Stimulated activated naive B cell treated with anti-CD40 and anti-IgM and Interleukin-4, amounts not matched to agents 10 μg/mL and 1 μg/mL and 100 μg/mL, for 72 hours (primary cell): ENCODE data around the gene KLHL1.

ENCODE experiments used
- ATAC-seq, 2 donors: fragments of 150-1000 bp; cut with Tn5 transposase; replicated peaks; 2 replicates each; pipeline ENCODE4 v1.10.0; 2021; ENCODE audit warnings: moderate library complexity in 1 of 2
- DNase-seq: peaks from one replicate; pipeline ENCODE4 v3.0.0; 2021
- H3K27ac Mint-ChIP-seq: one replicate; pipeline ENCODE4 v1.8.0; 2022; ENCODE audit warnings: mild to moderate bottlenecking, mixed read lengths
- H3K27me3 Mint-ChIP-seq, 2 donors: one replicate each; pipeline ENCODE4 v1.8.0; 2022; ENCODE audit warnings: mixed read lengths in 2 of 2
- H3K36me3 Mint-ChIP-seq, 2 donors: one replicate each; pipeline ENCODE4 v1.8.0; 2022; ENCODE audit warnings: mixed read lengths in 2 of 2, mild to moderate bottlenecking in 1 of 2
- H3K4me1 Mint-ChIP-seq, 2 donors: one replicate each; pipeline ENCODE4 v1.8.0; 2022; ENCODE audit warnings: mixed read lengths in 2 of 2, mild to moderate bottlenecking in 1 of 2
- H3K4me3 Mint-ChIP-seq, 2 donors: one replicate each; pipeline ENCODE4 v1.8.0; 2022; ENCODE audit warnings: mild to moderate bottlenecking in 2 of 2, mixed read lengths in 2 of 2, moderate library complexity in 1 of 2
- H3K9me3 Mint-ChIP-seq, 2 donors: one replicate each; pipeline ENCODE4 v1.8.0; 2022; ENCODE audit warnings: mixed read lengths in 2 of 2, mild to moderate bottlenecking in 1 of 2

KLHL1 gene

GRCh38 chr13:69737129-69737935 lies 370.9 kb downstream of the KLHL1 start:
- H3K36me3 Mint-ChIP-seq, result no peaks in the 10 kb centered on the region
- ATAC-seq (no peak), DNase-seq (no peak)
- no peak overlapping the region for H3K27ac Mint-ChIP-seq
- no peak overlapping the region for H3K4me3 Mint-ChIP-seq
- no peaks in the 10 kb centered on the region for H3K9me3 Mint-ChIP-seq
- no peaks in the 10 kb centered on the region for H3K27me3 Mint-ChIP-seq
- no peaks in the 10 kb centered on the region for H3K4me1 Mint-ChIP-seq

GRCh38 chr13:69721631-69722030 lies 386.6 kb downstream of the KLHL1 start:
- ATAC-seq, result no peak
- Mint-ChIP-seq H3K4me1 (no peaks in the 10 kb centered on the region), H3K27me3 (no peaks in the 10 kb centered on the region), H3K4me3 (no peak overlapping the region), H3K9me3 (peaks cover 1 to 5% of the 10 kb centered on the region in 2 donors), H3K36me3 (no peaks in the 10 kb centered on the region), H3K27ac (no peak overlapping the region)
- DNase-seq, result no peak

- H3K36me3 Mint-ChIP-seq, result no peaks in the 10 kb centered on the region
- no peaks in the 10 kb centered on the region for H3K4me1 Mint-ChIP-seq
- no peaks in the 10 kb centered on the region for H3K27me3 Mint-ChIP-seq
- ATAC-seq (no peak), DNase-seq (no peak)
- H3K9me3 Mint-ChIP-seq, result peaks cover 3 to 5% of the 10 kb centered on the region in 2 donors
- no peak overlapping the region for H3K4me3 Mint-ChIP-seq
- no peak overlapping the region for H3K27ac Mint-ChIP-seq
Measured at GRCh38 chr13:69720278-69720983, 387.8 kb downstream of the KLHL1 start.

GRCh38 chr13:69706807-69707206 lies 401.4 kb downstream of the KLHL1 start:
- Mint-ChIP-seq H3K27me3 (no peaks in the 10 kb centered on the region), H3K9me3 (no peaks in the 10 kb centered on the region), H3K4me3 (no peak overlapping the region), H3K27ac (no peak overlapping the region), H3K4me1 (no peaks in the 10 kb centered on the region), H3K36me3 (no peaks in the 10 kb centered on the region)
- no peak for DNase-seq
- no peak for ATAC-seq

- H3K27ac Mint-ChIP-seq, result no peak overlapping the region
- ATAC-seq (no peak), DNase-seq (no peak)
- H3K4me1 Mint-ChIP-seq, result no peaks in the 10 kb centered on the region
- H3K36me3 Mint-ChIP-seq, result no peaks in the 10 kb centered on the region
- no peaks in the 10 kb centered on the region for H3K9me3 Mint-ChIP-seq
- H3K4me3 Mint-ChIP-seq, result no peak overlapping the region
- no peaks in the 10 kb centered on the region for H3K27me3 Mint-ChIP-seq
Measured at GRCh38 chr13:69704311-69704710, 403.9 kb downstream of the KLHL1 start.

- ATAC-seq (no peak), DNase-seq (no peak)
- H3K9me3 Mint-ChIP-seq, result no peaks in the 10 kb centered on the region
- H3K27me3 Mint-ChIP-seq, result no peaks in the 10 kb centered on the region
- no peak overlapping the region for H3K27ac Mint-ChIP-seq
- no peak overlapping the region for H3K4me3 Mint-ChIP-seq
- H3K36me3 Mint-ChIP-seq, result no peaks in the 10 kb centered on the region
- no peaks in the 10 kb centered on the region for H3K4me1 Mint-ChIP-seq
Measured at GRCh38 chr13:69690999-69691398, 417.3 kb downstream of the KLHL1 start.

- Mint-ChIP-seq H3K27ac (no peak overlapping the region), H3K9me3 (peaks cover 0 to 1% of the 10 kb centered on the region in 2 donors), H3K4me3 (no peak overlapping the region), H3K27me3 (no peaks in the 10 kb centered on the region), H3K36me3 (no peaks in the 10 kb centered on the region), H3K4me1 (no peaks in the 10 kb centered on the region)
- ATAC-seq, result no peak
- no peak for DNase-seq
Measured at GRCh38 chr13:69683921-69684686, 424.1 kb downstream of the KLHL1 start.

GRCh38 chr13:69681722-69682121 lies 426.5 kb downstream of the KLHL1 start:
- no peaks in the 10 kb centered on the region for H3K27me3 Mint-ChIP-seq
- no peaks in the 10 kb centered on the region for H3K4me1 Mint-ChIP-seq
- H3K4me3 Mint-ChIP-seq, result no peak overlapping the region
- H3K9me3 Mint-ChIP-seq, result peaks cover 0 to 4% of the 10 kb centered on the region in 2 donors
- ATAC-seq (no peak), DNase-seq (no peak)
- H3K36me3 Mint-ChIP-seq, result no peaks in the 10 kb centered on the region
- H3K27ac Mint-ChIP-seq, result no peak overlapping the region

- Mint-ChIP-seq H3K27me3 (no peaks in the 10 kb centered on the region), H3K9me3 (peaks cover 0 to 3% of the 10 kb centered on the region in 2 donors), H3K4me3 (no peak overlapping the region), H3K4me1 (no peaks in the 10 kb centered on the region), H3K27ac (no peak overlapping the region), H3K36me3 (no peaks in the 10 kb centered on the region)
- ATAC-seq, result no peak
- DNase-seq, result no peak
Measured at GRCh38 chr13:69677343-69677742, 430.9 kb downstream of the KLHL1 start.

- Mint-ChIP-seq H3K27me3 (no peaks in the 10 kb centered on the region), H3K27ac (no peak overlapping the region), H3K9me3 (peaks cover 0 to 3% of the 10 kb centered on the region in 2 donors), H3K36me3 (no peaks in the 10 kb centered on the region), H3K4me1 (no peaks in the 10 kb centered on the region), H3K4me3 (no peak overlapping the region)
- DNase-seq (no peak), ATAC-seq (no peak)
Measured at GRCh38 chr13:69676286-69676685, 432.0 kb downstream of the KLHL1 start.

- Mint-ChIP-seq H3K27me3 (no peaks in the 10 kb centered on the region), H3K36me3 (no peaks in the 10 kb centered on the region), H3K27ac (no peak overlapping the region), H3K4me1 (no peaks in the 10 kb centered on the region), H3K4me3 (no peak overlapping the region), H3K9me3 (peaks cover 14 to 20% of the 10 kb centered on the region in 2 donors)
- ATAC-seq (no peak), DNase-seq (no peak)
Measured at GRCh38 chr13:69660155-69660554, 448.1 kb downstream of the KLHL1 start.

GRCh38 chr13:69657676-69658075 lies 450.6 kb downstream of the KLHL1 start:
- Mint-ChIP-seq H3K27ac (no peak overlapping the region), H3K9me3 (peaks cover 15 to 20% of the 10 kb centered on the region in 2 donors), H3K4me1 (no peaks in the 10 kb centered on the region), H3K27me3 (no peaks in the 10 kb centered on the region), H3K36me3 (no peaks in the 10 kb centered on the region), H3K4me3 (no peak overlapping the region)
- ATAC-seq (no peak), DNase-seq (no peak)

GRCh38 chr13:69654392-69654791 lies 453.9 kb downstream of the KLHL1 start:
- no peaks in the 10 kb centered on the region for H3K27me3 Mint-ChIP-seq
- DNase-seq (no peak), ATAC-seq (no peak)
- H3K9me3 Mint-ChIP-seq, result peaks cover 7 to 11% of the 10 kb centered on the region in 2 donors
- no peak overlapping the region for H3K27ac Mint-ChIP-seq
- H3K4me1 Mint-ChIP-seq, result no peaks in the 10 kb centered on the region
- H3K4me3 Mint-ChIP-seq, result no peak overlapping the region
- no peaks in the 10 kb centered on the region for H3K36me3 Mint-ChIP-seq
